Measurements from ENCODE around the gene DYNC1I1.
"Not testable (repeated sequence)": the region's sequence is repeated elsewhere in the genome, so short reads cannot be mapped to it uniquely, and the experiment has no call there.

DYNC1I1 gene

DNA sequence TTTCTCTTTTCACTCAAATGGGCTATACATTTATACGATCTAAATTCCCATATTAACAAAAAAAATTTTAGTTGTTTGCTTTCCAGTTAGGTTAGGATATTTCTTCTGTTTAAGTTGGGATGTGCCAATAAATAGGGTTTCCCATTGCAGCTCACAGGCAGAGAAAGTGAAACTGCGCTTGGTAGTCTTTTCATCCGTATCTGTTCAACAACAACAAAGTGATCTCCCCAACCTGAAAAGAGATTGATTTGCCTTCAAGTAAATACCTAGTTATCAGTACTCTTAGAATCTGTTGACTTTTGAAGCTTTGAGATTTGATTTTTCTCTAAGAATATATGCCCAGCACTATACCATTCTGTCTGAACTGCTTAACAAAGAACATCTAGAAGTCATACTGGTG, 143.4 kb downstream of the DYNC1I1 start:
- no peak for DNase-seq

DNA sequence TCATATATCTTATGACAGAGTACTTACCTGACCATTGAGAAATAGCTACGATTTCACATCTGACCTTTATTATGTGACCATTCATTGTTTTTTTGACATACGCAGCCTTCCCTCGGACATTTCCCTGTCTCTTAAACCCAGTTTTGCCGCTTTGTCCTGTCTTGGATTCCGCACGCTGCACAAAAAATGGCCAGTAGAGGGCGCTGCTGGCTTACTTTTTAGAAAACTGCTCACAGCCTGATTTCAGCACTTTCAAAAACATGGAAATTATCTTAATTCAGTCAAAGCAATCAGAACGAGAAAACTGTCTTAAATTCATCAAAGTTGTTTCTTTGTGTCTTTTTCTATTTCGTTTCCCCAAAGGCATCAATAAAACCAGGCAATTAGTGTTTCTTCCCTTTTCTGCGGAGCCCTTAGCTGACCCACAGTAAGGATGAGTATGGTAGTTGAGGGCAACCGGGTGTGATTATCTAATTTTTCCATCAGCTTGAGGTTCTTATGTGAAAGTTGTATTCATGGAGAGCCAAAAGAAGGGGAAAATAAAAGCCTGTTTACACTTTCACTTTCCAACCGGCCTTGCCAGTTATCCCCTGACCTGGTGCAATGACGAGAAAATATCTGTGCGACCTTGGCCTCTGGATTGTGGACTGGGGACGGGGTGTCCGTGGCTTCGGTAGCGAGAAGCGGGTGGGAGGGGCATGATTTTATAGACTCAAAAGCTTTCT, 144.4 kb downstream of the DYNC1I1 start:
- peak; percentile 80 for DNase-seq

DNA sequence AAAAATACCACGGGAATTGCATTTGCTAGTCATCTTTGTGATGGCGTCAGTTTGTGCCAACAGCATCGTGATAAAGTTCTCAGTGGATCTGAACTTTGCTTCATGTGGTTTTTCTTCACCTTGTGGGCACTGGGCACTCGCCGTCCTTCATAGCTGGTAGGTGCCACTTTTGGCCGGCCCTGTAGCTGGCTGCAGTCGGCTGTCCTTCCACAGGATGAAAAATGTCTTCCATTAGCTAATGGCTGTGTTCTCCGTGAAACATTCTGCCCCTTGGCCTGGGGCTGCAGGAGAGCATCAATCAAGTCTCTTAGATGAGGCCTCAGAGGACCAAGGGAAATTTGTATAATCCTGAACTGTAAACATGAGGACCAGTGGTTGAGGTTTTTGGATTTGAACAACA, 145.3 kb downstream of the DYNC1I1 start:
- DNase-seq = no peak

DNA sequence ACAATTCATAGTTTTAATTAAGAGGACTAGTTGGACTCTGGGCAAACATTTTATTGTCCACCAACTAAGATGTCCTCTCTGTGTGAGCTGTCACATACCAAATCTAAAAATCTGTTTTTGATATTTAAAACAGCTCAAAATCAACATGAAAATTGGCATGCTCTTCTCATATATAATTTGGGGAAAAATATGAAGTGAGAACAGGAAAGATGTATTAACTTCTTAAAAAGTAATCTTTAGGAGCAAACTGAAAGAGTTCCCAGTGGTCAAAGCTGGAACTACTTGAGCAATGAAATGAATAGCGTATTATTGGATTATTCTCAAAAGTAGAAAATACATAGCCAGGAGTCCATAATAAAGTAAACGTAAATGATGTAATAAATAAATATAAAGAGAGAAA, 147.2 kb downstream of the DYNC1I1 start:
- no peak for DNase-seq

DNA sequence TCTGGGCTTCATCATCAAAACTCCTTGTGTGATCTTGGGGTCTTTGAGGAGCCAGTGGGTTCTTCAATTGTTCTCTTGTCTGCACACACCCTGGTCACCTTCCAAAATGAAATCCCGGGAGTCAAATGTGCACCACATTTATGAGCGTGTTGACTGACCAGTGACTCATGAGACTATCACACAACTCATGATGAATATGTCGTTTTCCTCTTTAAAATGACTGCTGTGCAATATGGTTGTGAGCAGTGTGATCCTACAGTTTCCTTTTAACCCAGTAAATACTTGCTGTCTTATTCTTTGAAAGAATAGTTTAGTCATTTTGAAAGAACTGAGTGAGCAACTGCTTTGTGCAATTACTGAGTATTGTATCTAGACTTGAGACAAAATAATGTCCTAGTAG, 149.2 kb downstream of the DYNC1I1 start:
- no peak for DNase-seq

DNA sequence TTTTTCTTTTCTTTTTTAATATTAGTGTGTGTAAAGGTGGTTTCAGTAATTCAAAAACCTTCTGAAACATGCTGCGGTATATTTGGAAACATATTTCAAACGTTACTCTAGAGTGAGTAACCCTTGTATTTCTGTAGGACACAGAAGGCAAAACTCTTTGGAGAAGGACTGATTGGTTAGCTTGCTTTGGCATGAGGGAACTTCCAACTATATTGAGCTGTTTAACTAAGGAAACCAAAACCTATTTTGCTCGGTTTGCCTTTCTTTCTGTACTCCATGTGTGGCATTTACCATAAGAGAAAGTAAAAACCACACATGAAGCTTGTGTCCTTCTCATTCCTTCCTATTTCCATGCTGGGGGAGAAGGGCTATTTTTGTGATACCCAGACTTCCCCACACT, 149.8 kb downstream of the DYNC1I1 start:
- no peak for DNase-seq

DNA sequence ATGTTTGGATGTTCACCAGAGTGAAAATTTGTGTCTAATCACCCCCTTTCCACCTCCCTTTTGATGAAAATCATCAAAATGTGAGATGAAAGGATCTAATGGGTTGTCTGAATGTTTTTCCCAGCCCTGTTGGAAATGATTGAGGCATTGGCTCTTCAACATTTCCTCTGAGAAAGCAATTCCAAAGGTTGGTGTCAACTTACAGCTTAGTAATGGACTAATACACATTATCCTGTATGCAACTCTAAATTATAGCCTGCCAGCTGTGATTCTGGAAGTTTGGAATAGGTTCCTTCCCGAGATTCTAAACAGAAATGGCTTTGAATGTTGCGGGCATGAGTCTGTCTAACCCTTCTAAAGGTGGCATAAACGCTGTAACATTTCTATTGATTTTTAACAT, 152.9 kb downstream of the DYNC1I1 start:
- DNase-seq = no peak

DNA sequence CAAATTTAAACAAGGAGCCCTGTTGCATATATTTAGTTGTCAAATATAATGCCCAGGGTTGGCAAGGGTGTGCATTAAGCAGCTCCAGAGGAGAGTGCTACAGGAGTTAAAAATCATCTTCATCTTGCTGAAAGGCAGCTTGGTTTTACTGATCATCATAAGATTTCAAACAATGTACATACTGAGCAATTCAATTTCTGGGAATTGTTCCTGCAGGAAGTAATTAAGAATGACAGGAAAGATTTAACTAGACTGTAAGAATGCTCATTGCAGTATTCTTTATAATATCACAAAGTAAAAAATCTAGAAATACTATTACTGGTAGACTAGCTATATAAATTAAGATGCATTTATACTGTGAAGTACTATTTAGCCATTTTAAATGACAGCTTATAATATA, 153.6 kb downstream of the DYNC1I1 start:
- DNase-seq = no peak

DNA sequence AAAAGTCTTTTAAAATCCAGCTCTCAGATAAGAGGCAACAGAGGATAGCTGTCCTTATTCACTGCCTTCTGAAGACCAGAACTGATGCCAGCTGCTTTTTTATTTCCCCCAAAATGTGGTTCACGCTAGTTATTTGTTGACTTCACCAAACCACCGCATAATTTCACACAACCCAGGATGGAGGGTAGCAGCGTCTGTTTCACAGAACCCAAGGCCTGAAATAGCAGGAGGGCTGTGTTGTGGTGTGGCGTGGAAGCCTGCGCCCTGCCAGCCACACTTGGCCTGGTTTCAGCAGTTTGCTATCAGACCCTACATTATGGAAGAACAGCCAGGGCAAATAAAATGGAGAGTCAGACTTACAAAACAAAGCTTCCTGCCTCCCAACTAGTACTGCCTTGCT, 155.4 kb downstream of the DYNC1I1 start:
- no peak for DNase-seq

DNA sequence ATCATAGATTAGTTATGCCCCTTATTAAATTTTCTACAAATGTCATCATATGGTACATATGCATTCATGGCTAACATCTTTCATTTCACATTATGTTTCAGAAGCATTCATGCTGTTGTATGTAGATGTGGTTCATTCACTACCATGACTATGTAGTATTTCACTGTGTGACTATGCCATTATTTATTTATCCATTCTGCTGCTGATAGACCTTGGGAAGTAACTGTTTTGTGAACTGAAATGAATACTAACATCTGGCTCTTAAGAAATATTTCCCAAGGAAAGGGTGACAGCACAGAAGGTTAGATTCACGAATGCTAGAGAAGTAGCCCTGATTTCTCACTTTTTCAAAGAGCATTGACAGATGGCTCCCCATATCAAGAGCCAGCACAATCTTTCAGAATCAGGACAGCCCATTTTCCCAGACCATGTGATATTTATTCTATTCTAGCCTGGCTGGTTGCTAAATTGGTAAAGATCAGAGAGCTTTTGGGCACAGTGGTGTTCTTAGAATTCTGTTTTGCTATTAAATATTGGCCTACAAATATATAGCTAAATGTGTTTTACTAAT, 157.4 kb downstream of the DYNC1I1 start:
- no peak for DNase-seq

DNA sequence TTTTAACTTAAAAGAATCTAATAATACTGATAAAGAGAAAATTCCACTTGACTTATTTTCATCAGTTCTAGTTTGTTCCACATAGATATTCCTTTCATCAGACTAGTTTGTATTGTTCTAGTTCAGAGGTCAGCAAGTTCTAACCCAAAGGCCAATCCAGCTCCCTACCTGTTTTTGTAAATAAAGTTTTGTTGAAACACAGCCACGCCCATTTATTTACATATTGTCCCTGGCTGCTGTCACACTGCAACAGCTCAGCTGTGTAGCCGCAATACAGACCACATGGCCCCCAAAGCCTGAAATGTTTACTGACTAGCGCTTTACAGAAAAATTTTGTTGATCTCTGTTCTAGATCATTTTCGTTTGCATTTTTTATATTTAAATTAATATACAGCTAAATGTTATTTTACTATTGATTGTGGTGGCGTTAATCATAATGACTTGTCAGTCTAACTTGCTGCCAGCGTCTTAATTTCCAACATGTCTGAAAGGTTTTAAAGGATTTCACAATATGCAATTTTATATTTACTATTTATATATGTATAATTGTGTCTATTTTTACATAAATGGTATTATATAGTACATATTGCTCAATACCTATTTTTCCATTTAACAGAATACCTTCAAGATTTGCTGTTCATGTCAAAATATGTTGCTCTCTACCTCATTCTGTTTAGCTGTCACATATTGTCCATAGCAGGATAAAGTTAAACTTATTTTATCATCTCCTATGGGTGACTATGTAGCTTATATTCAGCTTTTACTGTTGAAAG, 159.3 kb downstream of the DYNC1I1 start:
- DNase-seq = no peak

DNA sequence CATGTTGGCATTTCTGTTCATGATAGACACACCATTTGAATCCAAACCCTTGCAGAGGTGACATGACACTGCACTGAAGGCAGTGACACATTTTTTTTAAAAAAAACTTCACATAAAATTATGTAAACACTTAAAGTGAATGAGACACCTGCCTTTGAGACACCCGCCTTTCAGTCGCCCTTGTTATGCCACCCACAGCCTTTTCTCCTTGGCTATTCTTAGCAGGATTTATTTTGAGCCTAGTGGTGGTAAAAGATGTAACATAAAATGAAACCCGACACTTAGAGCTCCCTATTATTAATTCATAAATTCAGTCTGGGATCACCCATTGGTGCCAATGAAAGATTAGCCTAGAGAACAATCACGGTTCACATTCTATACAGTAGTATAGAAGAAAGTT, 161.3 kb downstream of the DYNC1I1 start:
- no peak for DNase-seq

DNA sequence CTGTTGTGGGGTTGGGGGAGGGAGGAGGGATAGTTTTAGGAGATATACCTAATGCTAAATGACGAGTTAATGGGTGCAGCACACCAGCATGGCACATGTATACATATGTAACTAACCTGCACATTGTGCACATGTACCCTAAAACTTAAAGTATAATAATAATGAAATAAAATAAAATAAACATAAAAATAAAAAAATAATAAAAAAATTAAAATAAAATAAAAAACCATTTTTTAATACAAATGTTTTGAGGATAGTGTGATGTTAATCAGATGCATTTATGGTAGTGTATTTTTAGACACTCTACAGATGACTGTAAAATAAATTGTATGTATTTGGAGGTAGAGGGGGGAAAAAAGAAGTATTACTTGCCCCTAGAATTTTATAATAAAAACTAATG, 172.5 kb downstream of the DYNC1I1 start:
- DNase-seq = not testable (repeated sequence)

DNA sequence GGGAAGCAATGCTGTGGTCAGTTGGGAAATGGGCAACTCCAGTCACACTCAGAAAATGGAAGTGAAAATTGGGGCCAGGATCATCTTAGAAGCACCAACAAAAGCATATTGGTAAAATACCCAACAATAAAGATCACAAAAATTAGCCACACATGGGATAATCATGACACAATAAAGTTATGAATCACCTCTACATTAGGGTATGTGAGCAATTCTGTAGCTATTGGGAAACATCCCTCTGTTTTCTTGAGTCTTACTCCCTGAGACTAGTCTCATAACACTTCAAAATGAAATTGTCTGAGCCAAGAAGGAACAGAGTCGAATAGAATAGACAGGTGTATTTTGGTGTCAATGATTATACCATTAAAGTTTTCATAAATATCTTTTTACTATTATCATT, 178.3 kb downstream of the DYNC1I1 start:
- no peak for DNase-seq

DNA sequence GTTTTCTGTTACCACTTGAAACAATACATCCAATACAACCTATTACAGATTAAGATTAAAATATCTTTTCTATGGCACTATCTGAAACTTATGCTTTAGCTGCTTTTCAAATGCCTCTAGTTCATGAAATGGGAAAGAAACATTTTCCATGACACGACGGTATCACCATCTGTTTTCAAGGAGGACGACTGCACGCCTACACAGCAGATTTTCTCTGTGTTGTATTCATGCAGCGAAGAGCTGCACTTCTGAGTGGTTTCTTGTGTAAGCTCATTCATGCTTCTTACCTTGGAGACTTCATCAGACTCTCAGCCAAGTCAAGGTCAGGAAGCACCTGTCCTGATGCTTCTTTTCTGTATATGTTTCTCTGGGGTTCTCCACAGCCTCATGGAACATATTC, 179.2 kb downstream of the DYNC1I1 start:
- DNase-seq = no peak

DNA sequence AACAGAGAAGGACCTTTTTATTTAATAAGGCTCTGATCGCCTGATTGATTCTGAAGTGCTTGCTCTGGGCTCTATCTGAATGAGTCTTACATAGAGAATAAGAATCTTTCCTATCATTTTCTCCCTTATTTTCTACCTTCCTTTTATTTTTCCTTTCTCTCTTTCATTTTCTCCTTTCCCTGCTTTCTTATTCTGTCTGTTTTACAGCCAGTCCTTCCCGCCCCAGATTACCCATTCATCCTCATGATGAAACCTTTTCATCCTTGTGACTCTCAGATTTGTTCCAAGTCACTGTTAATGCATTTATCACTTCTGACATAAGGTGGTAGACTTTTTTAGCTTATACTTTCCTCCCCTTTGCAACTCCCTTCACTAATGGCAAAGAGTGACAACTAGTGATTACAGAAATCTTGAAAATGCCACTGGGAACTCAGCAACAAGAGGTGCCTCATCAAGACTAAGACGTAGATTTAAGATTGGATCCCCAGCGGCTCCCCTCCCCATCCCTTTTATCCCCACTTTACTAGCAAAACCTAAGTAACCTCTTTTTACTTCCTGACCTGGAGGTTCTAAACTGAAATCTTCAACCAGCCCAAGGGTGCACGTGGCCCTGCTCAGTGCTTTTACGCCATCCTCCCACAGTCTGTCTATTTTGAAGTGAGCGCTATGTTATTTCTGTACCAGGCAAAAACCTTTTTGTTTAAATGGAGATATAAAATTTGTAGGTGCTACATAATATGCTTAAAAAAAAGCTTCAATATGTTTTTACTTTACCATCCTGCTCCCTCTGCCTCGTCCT, 179.8 kb downstream of the DYNC1I1 start:
- no peak for DNase-seq

DNA sequence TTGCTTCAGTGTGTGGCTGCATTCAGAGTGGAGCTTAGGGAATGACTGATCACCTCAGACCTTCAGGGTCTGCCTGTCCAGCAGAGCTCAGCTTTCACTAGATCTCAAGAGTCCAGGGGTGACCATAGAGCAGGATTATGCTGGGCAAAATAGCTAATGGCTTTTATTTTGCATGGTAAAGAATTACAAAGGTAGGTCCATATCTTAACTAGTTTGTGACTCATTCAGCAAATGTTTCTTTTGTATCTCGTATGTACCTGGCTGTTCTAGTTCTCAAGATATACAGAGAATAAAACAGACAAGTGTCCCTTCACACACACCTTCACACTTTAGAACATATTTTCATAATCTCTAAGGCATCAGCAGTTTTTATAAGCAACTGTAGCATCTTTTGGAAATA, 180.5 kb downstream of the DYNC1I1 start:
- DNase-seq = no peak

DNA sequence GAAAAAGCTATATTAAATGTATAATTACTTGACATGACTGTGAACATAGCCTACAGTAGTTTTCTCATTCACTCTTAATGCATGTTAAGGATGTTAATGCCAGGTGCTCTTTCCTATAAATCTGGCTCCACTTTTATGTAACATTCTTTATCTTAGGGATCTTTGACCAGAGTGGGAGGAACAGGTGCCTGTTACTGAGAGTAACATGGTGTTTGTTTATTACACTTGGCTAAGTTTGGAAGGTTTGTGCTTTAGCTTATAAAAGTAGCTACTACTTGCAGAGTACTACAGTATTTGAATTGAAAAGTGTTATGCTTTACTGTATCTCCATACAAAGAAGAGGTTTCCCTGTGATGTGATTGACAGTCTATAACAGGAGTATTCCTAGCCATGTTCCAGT, 183.4 kb downstream of the DYNC1I1 start:
- no peak for DNase-seq

DNA sequence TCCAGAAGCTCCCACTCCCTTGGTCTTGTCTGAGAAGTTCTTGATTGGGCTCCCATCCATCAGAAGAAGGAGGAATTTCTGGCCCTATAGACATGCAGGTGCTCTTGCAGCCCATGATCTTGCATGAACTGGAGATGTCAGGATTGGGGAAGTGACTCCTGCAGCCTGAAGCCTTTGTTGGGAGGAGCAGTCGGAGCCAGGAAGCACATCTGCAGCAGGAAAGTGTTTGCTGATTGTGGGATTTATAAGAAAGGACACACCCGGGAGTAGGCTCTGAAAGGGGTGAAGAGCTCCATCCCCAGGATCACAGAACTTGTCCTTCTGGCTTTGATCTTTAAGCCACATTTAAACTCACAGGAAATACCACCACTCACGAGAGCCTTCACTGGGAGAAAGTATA, 185.2 kb downstream of the DYNC1I1 start:
- no peak for DNase-seq

DNA sequence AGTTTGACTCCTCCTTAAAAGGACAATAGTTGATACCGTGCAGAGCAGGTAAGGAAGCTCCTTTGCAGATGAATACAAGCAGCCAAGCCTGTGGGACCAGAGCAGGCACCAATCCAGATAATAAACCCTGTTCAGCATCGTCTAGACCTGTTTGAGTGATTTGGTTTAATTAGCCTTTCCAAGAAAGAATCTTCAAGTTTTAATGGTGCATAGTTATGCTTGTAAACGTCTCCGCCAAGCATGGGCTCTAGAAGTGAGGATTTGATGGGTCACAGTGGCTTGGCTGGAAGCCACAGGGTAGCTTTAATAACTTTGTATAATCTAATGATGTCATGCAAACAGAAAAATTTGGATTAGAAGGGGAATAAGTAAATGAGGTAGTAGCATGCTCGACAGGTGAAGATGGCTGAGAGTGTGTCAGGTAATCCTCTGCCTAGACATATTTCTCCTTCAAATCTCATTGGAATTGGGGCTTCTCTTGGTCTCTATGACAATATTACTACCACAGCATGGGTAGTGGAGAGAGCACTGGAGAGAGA, 188.4 kb downstream of the DYNC1I1 start:
- DNase-seq = no peak

DNA sequence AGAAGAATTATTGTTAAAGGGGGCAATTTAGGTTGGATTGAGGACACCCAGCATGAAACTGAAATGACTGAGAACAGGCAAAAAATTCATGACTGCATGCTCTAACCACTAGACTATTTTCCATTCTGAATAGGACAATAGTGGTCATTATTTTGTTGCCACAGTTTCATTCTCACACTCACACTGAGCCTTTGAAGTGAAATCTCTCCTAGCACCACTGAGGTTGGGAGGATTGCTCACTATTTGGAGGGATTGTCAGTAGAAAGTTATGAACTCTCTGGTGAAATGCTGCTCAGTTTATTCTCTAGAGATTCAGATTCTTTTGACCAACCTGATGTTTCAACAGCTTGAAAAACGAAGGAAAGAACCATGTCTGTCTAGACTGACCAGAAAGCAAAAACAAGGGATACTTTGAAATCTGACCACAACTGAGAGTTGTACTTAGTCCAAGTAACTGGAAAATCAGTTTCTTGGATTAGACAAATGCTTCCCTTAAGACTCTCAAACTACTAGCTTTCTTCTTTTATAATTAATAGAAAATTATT, 191.2 kb downstream of the DYNC1I1 start:
- no peak for DNase-seq

DNA sequence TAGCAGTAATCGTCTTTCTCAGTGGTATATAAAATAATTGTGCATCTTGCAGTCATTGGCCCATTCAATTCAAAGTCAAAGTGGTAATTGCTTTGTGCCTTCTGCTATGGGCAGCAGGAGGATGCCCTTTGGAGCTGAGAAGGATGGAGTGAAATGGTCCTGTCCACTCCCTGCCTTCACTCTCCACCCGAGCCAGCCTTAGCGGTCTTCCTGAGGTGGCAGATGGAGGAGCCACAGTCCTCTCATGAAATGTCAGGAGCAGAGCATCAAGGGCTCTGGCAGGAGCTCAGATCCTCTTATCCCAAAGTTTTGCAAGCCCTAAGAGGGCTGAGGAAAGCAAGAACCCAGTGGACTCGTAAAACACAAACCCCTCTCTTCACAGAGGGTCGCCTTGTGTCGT, 199.4 kb downstream of the DYNC1I1 start:
- DNase-seq = no peak

DNA sequence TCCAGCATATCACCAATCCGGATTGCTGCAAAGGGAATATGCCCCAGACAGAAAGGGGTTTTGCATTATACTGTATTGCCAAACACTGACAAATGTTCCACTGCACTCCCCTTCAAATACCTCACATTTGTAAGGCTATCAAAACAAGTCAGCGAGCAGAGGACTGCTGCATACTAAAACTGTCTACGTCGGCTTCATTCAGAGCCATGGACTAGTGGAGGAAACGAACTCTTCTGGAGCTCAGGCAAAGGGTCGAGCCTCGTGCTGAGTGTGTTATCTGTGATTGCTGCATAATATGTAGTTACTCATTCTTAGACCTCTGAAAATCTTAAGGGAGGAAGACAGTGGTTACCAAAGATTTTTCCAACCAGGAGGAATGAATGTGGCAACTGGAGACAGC, 200.2 kb downstream of the DYNC1I1 start:
- no peak for DNase-seq
